HepG2 (cell line): Measurements from ENCODE around the gene PLEKHA6. TPM values are rescaled to one million over a fixed set of nuclear protein-coding genes. Genes with fewer than 3 reads are reported as not detected.

Experiments used
- AGO1 ChIP-seq: fragments of 200-400 bp; formaldehyde crosslinking; IDR thresholded peaks from 2 replicates; pipeline ENCODE4 v1.6.1; 2017; ENCODE audit warnings: mild to moderate bottlenecking, low read depth, low read length, moderate library complexity; ENCODE audit not compliant: poor library complexity, severe bottlenecking
- BORCS8-MEF2B ChIP-seq: sonication (generic); formaldehyde crosslinking; IDR thresholded peaks from 2 replicates; pipeline ENCODE4 v1.8.0; 2022; ENCODE audit warnings: mild to moderate bottlenecking, missing genetic modification reagents
- CBX5 ChIP-seq: sonication (generic); formaldehyde crosslinking; IDR thresholded peaks from 2 replicates; pipeline ENCODE4 v1.4.0; 2020; ENCODE audit warnings: missing genetic modification reagents, borderline replicate concordance
- DMTF1 ChIP-seq: sonication (generic); formaldehyde crosslinking; IDR thresholded peaks from 2 replicates; pipeline ENCODE4 v1.4.0; 2020; ENCODE audit warnings: mild to moderate bottlenecking, missing genetic modification reagents
- FOXA1 ChIP-seq, 2 experiments: fragments of 450-650 bp in 1 of 2; sonication (generic) in 1 of 2; formaldehyde crosslinking in 1 of 2; IDR thresholded peaks; 2 replicates each; pipeline versions ENCODE4 v1.4.0 to v1.6.1; 2016 to 2020; ENCODE audit warnings: missing genetic modification reagents in 1 of 2
- FOXO1 ChIP-seq: sonication (generic); formaldehyde crosslinking; IDR thresholded peaks from 2 replicates; pipeline ENCODE4 v1.4.0; 2020; ENCODE audit warnings: missing genetic modification reagents
- GATAD2A ChIP-seq: IDR thresholded peaks from 2 replicates; pipeline ENCODE4 v1.6.1; 2016
- HINFP ChIP-seq: sonication (generic); formaldehyde crosslinking; IDR thresholded peaks from 2 replicates; pipeline ENCODE4 v1.4.0; 2020; ENCODE audit warnings: low read depth, mild to moderate bottlenecking, missing genetic modification reagents
- HMG20B ChIP-seq: conservative IDR thresholded peaks from 2 replicates; pipeline ENCODE4 v1.6.1; 2016; ENCODE audit warnings: missing genetic modification reagents, missing compliant biosample characterization
- KAT2B ChIP-seq: fragments of 150-350 bp; IDR thresholded peaks from 2 replicates; pipeline ENCODE4 v1.6.1; 2014; ENCODE audit warnings: low read depth, low read length, borderline replicate concordance
- MXI1 ChIP-seq: IDR thresholded peaks from 3 replicates; pipeline ENCODE4 v1.6.1; 2012; ENCODE audit warnings: low read depth, low read length, inconsistent platforms, borderline replicate concordance
- NCOA1 ChIP-seq: sonication (generic); formaldehyde crosslinking; IDR thresholded peaks from 2 replicates; pipeline ENCODE4 v1.9.0; 2021; ENCODE audit warnings: missing genetic modification reagents
- NR2F6 ChIP-seq, 2 experiments: IDR thresholded peaks; 2 replicates each; pipeline ENCODE4 v1.6.1; 2016; ENCODE audit warnings: antibody characterized with exemption in 1 of 2, mild to moderate bottlenecking in 1 of 2
- PLRG1 ChIP-seq: fragments of 450-650 bp; conservative IDR thresholded peaks from 2 replicates; pipeline ENCODE4 v1.6.1; 2016
- RARA ChIP-seq: IDR thresholded peaks from 2 replicates; pipeline ENCODE4 v1.6.1; 2016; ENCODE audit warnings: missing genetic modification reagents, missing compliant biosample characterization
- RFX5 ChIP-seq: IDR thresholded peaks from 2 replicates; pipeline ENCODE4 v1.6.1; 2011; ENCODE audit warnings: low read depth, low read length, improper control_type of control experiment
- ZBTB3 ChIP-seq: sonication (generic); formaldehyde crosslinking; IDR thresholded peaks from 2 replicates; pipeline ENCODE4 v1.4.0; 2020; ENCODE audit warnings: low read depth, mild to moderate bottlenecking, moderate library complexity, missing genetic modification reagents, borderline replicate concordance
- ZBTB37 ChIP-seq: sonication (generic); formaldehyde crosslinking; IDR thresholded peaks from 2 replicates; pipeline ENCODE4 v1.4.0; 2020; ENCODE audit warnings: mild to moderate bottlenecking, missing genetic modification reagents
- ZNF17 ChIP-seq: sonication (generic); formaldehyde crosslinking; IDR thresholded peaks from 2 replicates; pipeline ENCODE4 v1.5.0; 2020; ENCODE audit warnings: mild to moderate bottlenecking, missing genetic modification reagents
- ZNF484 ChIP-seq: sonication (generic); formaldehyde crosslinking; IDR thresholded peaks from 2 replicates; pipeline ENCODE4 v1.5.1; 2020; ENCODE audit warnings: mild to moderate bottlenecking, low read depth, missing genetic modification reagents, borderline replicate concordance
- ZNF574 ChIP-seq: sonication (generic); formaldehyde crosslinking; IDR thresholded peaks from 2 replicates; pipeline ENCODE4 v1.4.0; 2020; ENCODE audit warnings: missing genetic modification reagents
- ZNF740 ChIP-seq: sonication (generic); formaldehyde crosslinking; IDR thresholded peaks from 2 replicates; pipeline ENCODE4 v1.4.0; 2020; ENCODE audit warnings: missing genetic modification reagents
- ZNF891 ChIP-seq: sonication (generic); formaldehyde crosslinking; IDR thresholded peaks from 2 replicates; pipeline ENCODE4 v1.5.0; 2020; ENCODE audit warnings: mild to moderate bottlenecking, missing genetic modification reagents
- ZSCAN25 ChIP-seq: sonication (generic); formaldehyde crosslinking; IDR thresholded peaks from 2 replicates; pipeline ENCODE4 v1.8.0; 2022; ENCODE audit warnings: mild to moderate bottlenecking, missing genetic modification reagents
- polyA plus RNA-seq, 8 experiments: library from polyadenylated mRNA; depleted of rRNA in 3 of 8; stranded (reverse) in 7 of 8; unstranded in 1 of 8; fragments of >200 nt; fragmentation: Illumina TruSeq in 4 of 8; extraction: Trizol in 4 of 8; gene quantifications; 2 replicates each; pipeline versions ENCODE4 v1.2.1 to v1.2.3, GENCODE V29; 2011 to 2016; ENCODE audit warnings: low read depth in 4 of 8, missing spikeins in 1 of 8, mixed read lengths in 1 of 8; ENCODE audit not compliant: insufficient read depth in 1 of 8
- total RNA-seq, 5 experiments: library from RNA; depleted of rRNA; stranded (reverse); fragments of >200 nt; fragmentation: Illumina TruSeq; extraction: Trizol; gene quantifications; 2 replicates each; pipeline ENCODE4 v1.2.3, GENCODE V29; 2016; ENCODE audit warnings: low read depth in 1 of 5

The PLEKHA6 gene
- total and polyA plus RNA-seq, 2 of the 13 experiments (the other 11 are each of a cell fraction or from before 2014, with no cell fraction given), result 5.3 to 11.4 TPM

- TF ChIP-seq DMTF1 (CRISPR knock-in tag), result no peak
- no peak for TF ChIP-seq HINFP
- peak; percentile 46; the same call in 1 of the 2 replicates for TF ChIP-seq FOXO1
- no peak for TF ChIP-seq NCOA1
- no peak for TF ChIP-seq ZNF740 (CRISPR knock-in tag)
- no peak for TF ChIP-seq FOXA1 (IDR thresholded peaks at IDR 0.05)
- no peak for TF ChIP-seq FOXA1 (CRISPR knock-in tag; IDR thresholded peaks at IDR 0.05)
- no peak for TF ChIP-seq BORCS8-MEF2B (CRISPR knock-in tag)
- no peak for TF ChIP-seq ZSCAN25 (CRISPR knock-in tag)
- no peak for TF ChIP-seq ZNF484 (CRISPR knock-in tag)
- TF ChIP-seq ZNF17 (CRISPR knock-in tag), result no peak
- peak; percentile 95 for TF ChIP-seq RARA (CRISPR knock-in tag)
- no peak for TF ChIP-seq KAT2B
- no peak for TF ChIP-seq RFX5
- TF ChIP-seq PLRG1, result no peak
- TF ChIP-seq ZNF574 (CRISPR knock-in tag), result peak; percentile 42; the same call in 1 of the 2 replicates
- no peak for TF ChIP-seq ZNF891 (CRISPR knock-in tag)
- peak; percentile 86 for TF ChIP-seq NR2F6 (IDR thresholded peaks at IDR 0.05)
- peak; percentile 88; the same call in 1 of the 2 replicates for TF ChIP-seq NR2F6 (CRISPR knock-in tag; IDR thresholded peaks at IDR 0.05)
- no peak for TF ChIP-seq ZBTB3 (CRISPR knock-in tag)
- TF ChIP-seq AGO1, result no peak
- TF ChIP-seq HMG20B (CRISPR knock-in tag), result no peak
- TF ChIP-seq ZBTB37 (CRISPR knock-in tag), result no peak
- no peak for TF ChIP-seq MXI1
- peak; percentile 78 for TF ChIP-seq GATAD2A
- TF ChIP-seq CBX5 (CRISPR knock-in tag), result no peak
These were observed 64.1 kb downstream of the PLEKHA6 start (continued) for GRCh38 chr1:204295671-204296070.
